GM19372 (cell line): Measurements from ENCODE around the gene UCHL5.

Experiments used
- ATAC-seq: cut with Tn5 transposase; IDR thresholded peaks from one replicate; pipeline ENCODE4 v1.9.1; 2021; ENCODE audit warnings: mild to moderate bottlenecking, low read depth, moderate library complexity; ENCODE audit not compliant: unreplicated experiment

UCHL5 gene

GRCh38 chr1:193059282-193060114 is at the start of gene UCHL5, which contains the start of gene RO60:
Gene UCHL5 (minus strand): TSS chr1:193059360. CDS start chr1:193059260, 100 bp downstream.
Gene RO60 (plus strand): TSS chr1:193059612. CDS start chr1:193069055, 9,443 bp downstream.
- peak; percentile 88 for ATAC-seq

- ATAC-seq: no peak
Observed at GRCh38 chr1:193108471-193108870, 49.3 kb upstream of the UCHL5 start.

GRCh38 chr1:193105821-193106177 is 46.6 kb upstream of the UCHL5 start:
- no peak for ATAC-seq

GRCh38 chr1:193104907-193105820 is 46.0 kb upstream of the UCHL5 start, which contains the start of gene GLRX2:
Gene GLRX2 (minus strand): TSS chr1:193105414. CDS start chr1:193105382, 32 bp downstream.
- peak; percentile 87 for ATAC-seq

GRCh38 chr1:193104502-193104906 is 45.3 kb upstream of the UCHL5 start:
- peak; percentile 36 for ATAC-seq

GRCh38 chr1:193103759-193104501 is 44.8 kb upstream of the UCHL5 start:
- ATAC-seq: no peak

- no peak for ATAC-seq
Observed at GRCh38 chr1:193102662-193103061, 43.5 kb upstream of the UCHL5 start.

GRCh38 chr1:193094112-193094511 is 35.0 kb upstream of the UCHL5 start:
- no peak for ATAC-seq

GRCh38 chr1:193090865-193091264 is 31.7 kb upstream of the UCHL5 start:
- ATAC-seq: no peak

- no peak for ATAC-seq
Observed at GRCh38 chr1:193087893-193088292, 28.7 kb upstream of the UCHL5 start.

- no peak for ATAC-seq
Observed at GRCh38 chr1:193086342-193086741, 27.2 kb upstream of the UCHL5 start.

GRCh38 chr1:193085263-193085662 is 26.1 kb upstream of the UCHL5 start:
- ATAC-seq: no peak

- peak; percentile 94 for ATAC-seq
Observed at GRCh38 chr1:193083365-193084088, 24.4 kb upstream of the UCHL5 start.

GRCh38 chr1:193079187-193079586 is 20.0 kb upstream of the UCHL5 start:
- ATAC-seq: no peak

GRCh38 chr1:193077991-193078390 is 18.8 kb upstream of the UCHL5 start:
- ATAC-seq: no peak

- peak; percentile 58 for ATAC-seq
Observed at GRCh38 chr1:193070942-193071341, 11.8 kb upstream of the UCHL5 start.

GRCh38 chr1:193070386-193070753 is 11.2 kb upstream of the UCHL5 start:
- peak; percentile 48 for ATAC-seq

- ATAC-seq: peak; percentile 42
Observed at GRCh38 chr1:193069748-193070385, 10.7 kb upstream of the UCHL5 start.

- no peak for ATAC-seq
Observed at GRCh38 chr1:193068013-193068412, 8.9 kb upstream of the UCHL5 start.
